GOT3 (cell line): ENCODE results near the gene MIF4GD.
"Not testable (repeated sequence)": the region's sequence is repeated elsewhere in the genome, so short reads cannot be mapped to it uniquely, and the experiment has no call there.

Source experiments
- DNase-seq: peaks from one replicate; lab custom pipeline; 2025; ENCODE audit warnings: mixed read lengths; lab: John Stamatoyannopoulos, UW

The MIF4GD gene

GRCh38 chr17:75260641-75261335, 10.2 kb downstream of the MIF4GD start:
- no peak for DNase-seq

GRCh38 chr17:75257228-75257627, 13.8 kb downstream of the MIF4GD start:
- DNase-seq = not testable (repeated sequence)

GRCh38 chr17:75255954-75256698, 14.9 kb downstream of the MIF4GD start:
- DNase-seq = not testable (repeated sequence)

- no peak for DNase-seq
These were observed 18.8 kb downstream of the MIF4GD start for GRCh38 chr17:75252039-75252816.

- DNase-seq = no peak
These were observed 21.0 kb downstream of the MIF4GD start for GRCh38 chr17:75250009-75250471.

GRCh38 chr17:75249564-75249963, 21.5 kb downstream of the MIF4GD start:
- DNase-seq = no peak

GRCh38 chr17:75246404-75246803, 24.6 kb downstream of the MIF4GD start:
- no peak for DNase-seq

GRCh38 chr17:75245011-75245410, 26.0 kb downstream of the MIF4GD start:
- DNase-seq = no peak

GRCh38 chr17:75244133-75244866, 26.7 kb downstream of the MIF4GD start:
- DNase-seq = no peak

GRCh38 chr17:75242461-75243042, 28.5 kb downstream of the MIF4GD start:
- DNase-seq = no peak

GRCh38 chr17:75241996-75242460, 29.0 kb downstream of the MIF4GD start:
- DNase-seq = peak; percentile 30

GRCh38 chr17:75241502-75241901, 29.5 kb downstream of the MIF4GD start:
- DNase-seq = no peak

GRCh38 chr17:75241143-75241430, 29.9 kb downstream of the MIF4GD start:
- DNase-seq = no peak

GRCh38 chr17:75240394-75241142, 30.5 kb downstream of the MIF4GD start:
- no peak for DNase-seq

- DNase-seq = no peak
These were observed 31.1 kb downstream of the MIF4GD start for GRCh38 chr17:75239778-75240393.

GRCh38 chr17:75239214-75239613, 31.8 kb downstream of the MIF4GD start:
- no peak for DNase-seq

- no peak for DNase-seq
These were observed 32.3 kb downstream of the MIF4GD start for GRCh38 chr17:75238684-75239191.

GRCh38 chr17:75238020-75238580, 32.9 kb downstream of the MIF4GD start:
- no peak for DNase-seq

GRCh38 chr17:75237100-75238014, 33.7 kb downstream of the MIF4GD start:
- no peak for DNase-seq
